Measurements from ENCODE around the gene CDH10. TPM values are rescaled to one million over a fixed set of nuclear protein-coding genes. Genes with fewer than 3 reads are reported as not detected.

CDH10 gene
- total and polyA plus RNA-seq, 2 donors (not counting 3 experiments of a cell fraction or from before 2014, with no cell fraction given), result 0.07 TPM; not detected in 1

DNA sequence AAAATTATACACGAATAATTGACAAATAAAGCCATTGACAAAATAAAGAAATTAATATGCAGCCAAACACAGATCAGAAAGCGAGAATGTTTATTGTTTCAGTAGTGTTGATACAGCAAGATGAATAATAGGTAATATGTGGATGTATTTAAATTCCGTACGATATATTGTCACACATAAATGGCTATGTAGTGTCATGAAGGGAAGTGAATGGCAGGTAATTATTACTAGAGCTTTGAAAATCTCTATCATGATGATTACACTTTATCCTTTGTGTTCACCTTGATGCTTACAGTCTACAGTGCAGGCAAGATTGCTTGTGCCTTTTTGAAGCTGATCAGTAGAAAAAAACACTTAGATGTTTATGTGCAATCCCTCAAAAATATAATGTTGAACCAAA, 23.3 kb upstream of the CDH10 start:
- H3K4me3 ChIP-seq (replicated peaks in 1 of 3; ENCODE audit: insufficient read depth in 1 of 3, low read depth in 1 of 3, low read length in 3 of 3), result no peak overlapping the region
- dilution Hi-C loops (cut with MboI; ENCODE audit: extremely low pct_ligation_motif_present, low sequenced_read_pairs), result no loop called here
- POLR2A ChIA-PET, result no interaction called here

More for the DNA sequence above, 23.3 kb upstream of the CDH10 start:
- no peaks in the 10 kb centered on the region for H3K4me1 ChIP-seq (ENCODE audit: control insufficient read depth, extremely low read depth, insufficient read depth, low read length)
- no TSS peak for BruUV-seq (replicated peaks)
- DNase-seq (ENCODE audit: low read depth, low spot score) (no peak), FAIRE-seq (no peak)
- H3K9me3 ChIP-seq (replicated peaks; ENCODE audit: control insufficient read depth, insufficient read depth, low read length), result peaks cover 4% of the 10 kb centered on the region
- H3K36me3 ChIP-seq (ENCODE audit: control insufficient read depth in 2 of 2, extremely low read depth in 1 of 2, insufficient read depth in 2 of 2, low read length in 2 of 2), result no peaks in the 10 kb centered on the region
- no peaks in the 10 kb centered on the region for H3K27me3 ChIP-seq (ENCODE audit: control insufficient read depth in 2 of 2, insufficient read depth in 2 of 2, low read length in 2 of 2)
- intact Hi-C loops (cut with micrococcal nuclease), result no loop called here
- CTCF ChIA-PET, result no interaction called here
- H3K27ac ChIP-seq (ENCODE audit: insufficient read depth, low read depth, low read length), result no peak overlapping the region
- TF ChIP-seq, protein P1, sequence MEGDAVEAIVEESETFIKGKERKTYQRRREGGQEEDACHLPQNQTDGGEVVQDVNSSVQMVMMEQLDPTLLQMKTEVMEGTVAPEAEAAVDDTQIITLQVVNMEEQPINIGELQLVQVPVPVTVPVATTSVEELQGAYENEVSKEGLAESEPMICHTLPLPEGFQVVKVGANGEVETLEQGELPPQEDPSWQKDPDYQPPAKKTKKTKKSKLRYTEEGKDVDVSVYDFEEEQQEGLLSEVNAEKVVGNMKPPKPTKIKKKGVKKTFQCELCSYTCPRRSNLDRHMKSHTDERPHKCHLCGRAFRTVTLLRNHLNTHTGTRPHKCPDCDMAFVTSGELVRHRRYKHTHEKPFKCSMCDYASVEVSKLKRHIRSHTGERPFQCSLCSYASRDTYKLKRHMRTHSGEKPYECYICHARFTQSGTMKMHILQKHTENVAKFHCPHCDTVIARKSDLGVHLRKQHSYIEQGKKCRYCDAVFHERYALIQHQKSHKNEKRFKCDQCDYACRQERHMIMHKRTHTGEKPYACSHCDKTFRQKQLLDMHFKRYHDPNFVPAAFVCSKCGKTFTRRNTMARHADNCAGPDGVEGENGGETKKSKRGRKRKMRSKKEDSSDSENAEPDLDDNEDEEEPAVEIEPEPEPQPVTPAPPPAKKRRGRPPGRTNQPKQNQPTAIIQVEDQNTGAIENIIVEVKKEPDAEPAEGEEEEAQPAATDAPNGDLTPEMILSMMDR (IDR thresholded peaks at IDR 0.05; ENCODE audit: extremely low read depth in 1 of 2, insufficient read depth in 1 of 2, low read depth in 1 of 2, low read length in 2 of 2), result no peak
- TF ChIP-seq, protein P2, sequence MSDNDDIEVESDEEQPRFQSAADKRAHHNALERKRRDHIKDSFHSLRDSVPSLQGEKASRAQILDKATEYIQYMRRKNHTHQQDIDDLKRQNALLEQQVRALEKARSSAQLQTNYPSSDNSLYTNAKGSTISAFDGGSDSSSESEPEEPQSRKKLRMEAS (IDR thresholded peaks at IDR 0.05; ENCODE audit: insufficient read depth, insufficient read length), result no peak
- TF ChIP-seq POLR2AphosphoS5 (IDR thresholded peaks at IDR 0.05; ENCODE audit: insufficient read depth, low read depth, low read length), result no peak
- no peak for TF ChIP-seq GATA2 (IDR thresholded peaks at IDR 0.05; ENCODE audit: insufficient read depth, insufficient read length, low read depth, low read length)
- no peak for TF ChIP-seq MYC (IDR thresholded peaks at IDR 0.05; ENCODE audit: low read depth, low read length)
- no peak for TF ChIP-seq EZH2 (IDR thresholded peaks at IDR 0.05; ENCODE audit: borderline replicate concordance, low read depth, low read length, severe bottlenecking)
- no peak for TF ChIP-seq FOS (IDR thresholded peaks at IDR 0.05; ENCODE audit: borderline replicate concordance, insufficient read depth, low read length)
- TF ChIP-seq JUN (IDR thresholded peaks at IDR 0.05; ENCODE audit: borderline replicate concordance, insufficient read depth, insufficient read length, low read depth), result no peak
- TF ChIP-seq POLR2A (IDR thresholded peaks at IDR 0.05; ENCODE audit: low read depth, low read length), result no peak
- H4K20me1 ChIP-seq (replicated peaks; ENCODE audit: control insufficient read depth, extremely low read depth, insufficient read depth, low read length), result no peaks in the 10 kb centered on the region
- no peaks in the 10 kb centered on the region for H3K79me2 ChIP-seq (ENCODE audit: control insufficient read depth, insufficient read depth, low read length)
- H2AFZ ChIP-seq (ENCODE audit: low read depth, low read length), result no peak overlapping the region
- H3K4me2 ChIP-seq (ENCODE audit: insufficient read depth, low read length), result no peak overlapping the region
- H3K9ac ChIP-seq (replicated peaks; ENCODE audit: extremely low read depth, insufficient read depth, low read length), result no peak overlapping the region
- no peaks in the 10 kb centered on the region for H3K9me1 ChIP-seq (replicated peaks; ENCODE audit: control insufficient read depth, extremely low read depth, insufficient read depth, low read length)
